GM12875 (cell line): Measurements from ENCODE around the gene MIA3.

ENCODE experiments used
- H3K4me3 ChIP-seq: one replicate; pipeline ENCODE4 v1.5.1; 2011; ENCODE audit warnings: low read depth, low read length, control low read depth
- CTCF ChIP-seq: IDR thresholded peaks from 2 replicates; pipeline ENCODE4 v1.5.1; 2011; ENCODE audit warnings: low read depth, mild to moderate bottlenecking, control low read depth, inconsistent platforms, low read length, moderate library complexity, borderline replicate concordance; ENCODE audit not compliant: insufficient read depth

MIA3 gene

GRCh38 chr1:222586842-222587241 lies 31.1 kb upstream of the MIA3 start:
- no peak for TF ChIP-seq CTCF
- H3K4me3 ChIP-seq: no peak overlapping the region

GRCh38 chr1:222588135-222588534 lies 29.8 kb upstream of the MIA3 start:
- no peak for TF ChIP-seq CTCF
- H3K4me3 ChIP-seq: no peak overlapping the region

GRCh38 chr1:222589462-222590302 lies 28.2 kb upstream of the MIA3 start, which contains the start of gene TAF1A:
TAF1A (minus strand) TSS chr1:222589933.
- peak within 1 kb of the TSS; percentile 67 for H3K4me3 ChIP-seq
- TF ChIP-seq CTCF: no peak

- TF ChIP-seq CTCF: no peak
- no peak overlapping the region for H3K4me3 ChIP-seq
These were observed 25.7 kb upstream of the MIA3 start for GRCh38 chr1:222592171-222592570.

- H3K4me3 ChIP-seq: no peak overlapping the region
- TF ChIP-seq CTCF: no peak
These were observed 23.1 kb upstream of the MIA3 start for GRCh38 chr1:222594789-222595188.

- TF ChIP-seq CTCF: no peak
- no peak overlapping the region for H3K4me3 ChIP-seq
These were observed 21.2 kb upstream of the MIA3 start for GRCh38 chr1:222596696-222597095.

- H3K4me3 ChIP-seq: no peak overlapping the region
These were observed 17.6 kb upstream of the MIA3 start for GRCh38 chr1:222600281-222600680.

More at GRCh38 chr1:222600281-222600680, 17.6 kb upstream of the MIA3 start:
- no peak for TF ChIP-seq CTCF
